Fibroblast of skin of right quadriceps (primary cell): ENCODE data around the gene TIMM21.

Experiments
- DNase-seq: peaks from one replicate; pipeline ENCODE4 v3.0.0-alpha.2; 2013

Gene TIMM21

GRCh38 chr18:74147779-74148542 is at the start of gene TIMM21, which contains the start of gene FBXO15:
TIMM21 (plus strand) TSS chr18:74148523; CDS start chr18:74148809, 286 bp downstream.
FBXO15 (minus strand) TSS chr18:74147834; CDS start chr18:74147785, 49 bp downstream.
- peak; percentile 97 for DNase-seq

DNA sequence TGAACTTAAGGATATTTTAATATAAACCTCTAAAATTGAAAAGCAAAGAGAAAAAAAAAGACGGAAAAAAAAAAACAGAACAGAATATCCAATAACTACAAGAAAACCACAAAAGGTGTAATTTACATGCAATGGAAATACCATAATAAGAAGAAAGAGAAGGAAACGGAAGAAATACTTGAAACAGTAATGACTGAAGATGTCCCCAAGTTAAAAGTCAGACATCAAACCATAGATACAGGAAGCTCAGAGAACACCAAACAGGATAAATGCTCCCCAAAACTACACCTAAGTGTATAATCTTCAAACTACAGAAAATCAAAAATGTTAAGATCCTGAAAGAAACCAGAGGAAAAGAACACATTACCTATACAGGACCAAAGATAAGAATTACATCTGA is 39.9 kb upstream of the TIMM21 start:
- no peak for DNase-seq

- DNase-seq: no peak
Observed at GRCh38 chr18:74110149-74110548, 38.2 kb upstream of the TIMM21 start.

DNA sequence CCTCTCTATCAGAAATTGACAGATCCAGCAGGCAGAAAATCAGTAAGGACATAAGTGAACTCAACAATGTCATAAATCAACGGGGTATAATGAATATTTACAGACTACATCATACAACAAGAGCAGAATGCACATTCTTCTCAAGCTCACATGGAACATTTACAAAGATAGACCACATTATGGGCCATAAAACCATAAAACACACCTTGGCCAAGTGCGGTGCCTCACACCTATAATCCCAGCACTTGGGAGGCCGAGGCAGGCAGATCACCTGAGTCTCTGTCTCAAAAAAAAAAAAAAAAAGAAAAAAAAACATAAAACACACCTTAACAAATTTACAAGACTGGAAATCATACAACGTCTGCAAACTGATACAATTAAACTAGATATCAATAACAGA is 37.3 kb upstream of the TIMM21 start:
- DNase-seq: no peak

DNA sequence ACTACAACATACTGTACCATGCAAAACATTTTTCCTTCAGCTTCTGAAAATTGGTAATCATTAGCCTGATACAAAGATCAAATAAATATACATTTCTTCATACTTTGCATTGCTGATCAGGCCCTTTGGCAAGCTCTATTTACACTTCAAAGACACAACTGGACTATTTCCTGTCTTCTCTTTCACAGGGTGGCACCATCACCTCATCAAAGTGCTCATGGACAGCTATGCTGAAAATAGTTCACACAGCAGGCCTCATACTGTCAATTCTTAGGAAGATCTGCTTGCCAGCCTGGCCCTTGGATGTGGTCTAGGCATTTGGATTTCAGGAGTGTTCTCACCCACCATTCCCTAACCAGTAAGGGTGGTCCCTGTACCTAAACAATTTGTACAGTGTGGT is 34.6 kb upstream of the TIMM21 start:
- no peak for DNase-seq

- peak; percentile 41 for DNase-seq
Observed at GRCh38 chr18:74114116-74114515, 34.2 kb upstream of the TIMM21 start.

DNA sequence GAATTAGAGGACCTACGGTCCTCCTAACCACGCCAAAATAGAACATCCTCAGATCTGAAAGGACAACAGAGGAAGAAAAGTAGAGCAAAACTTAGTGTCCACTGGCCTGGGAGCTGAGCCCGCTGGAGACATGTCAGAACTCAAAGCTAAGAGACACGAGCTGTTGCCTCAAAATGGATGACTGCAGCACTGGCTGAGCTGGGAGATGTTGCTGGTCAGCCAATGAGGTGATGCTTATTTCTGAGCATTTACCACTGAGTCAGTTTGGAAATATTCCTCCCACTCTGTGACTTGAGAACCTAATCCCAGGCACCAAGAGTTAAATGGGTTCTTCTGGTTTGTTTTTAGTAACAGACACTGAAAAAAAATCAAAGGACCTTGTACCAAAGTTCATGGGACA is 33.3 kb upstream of the TIMM21 start:
- DNase-seq: peak; percentile 50

DNA sequence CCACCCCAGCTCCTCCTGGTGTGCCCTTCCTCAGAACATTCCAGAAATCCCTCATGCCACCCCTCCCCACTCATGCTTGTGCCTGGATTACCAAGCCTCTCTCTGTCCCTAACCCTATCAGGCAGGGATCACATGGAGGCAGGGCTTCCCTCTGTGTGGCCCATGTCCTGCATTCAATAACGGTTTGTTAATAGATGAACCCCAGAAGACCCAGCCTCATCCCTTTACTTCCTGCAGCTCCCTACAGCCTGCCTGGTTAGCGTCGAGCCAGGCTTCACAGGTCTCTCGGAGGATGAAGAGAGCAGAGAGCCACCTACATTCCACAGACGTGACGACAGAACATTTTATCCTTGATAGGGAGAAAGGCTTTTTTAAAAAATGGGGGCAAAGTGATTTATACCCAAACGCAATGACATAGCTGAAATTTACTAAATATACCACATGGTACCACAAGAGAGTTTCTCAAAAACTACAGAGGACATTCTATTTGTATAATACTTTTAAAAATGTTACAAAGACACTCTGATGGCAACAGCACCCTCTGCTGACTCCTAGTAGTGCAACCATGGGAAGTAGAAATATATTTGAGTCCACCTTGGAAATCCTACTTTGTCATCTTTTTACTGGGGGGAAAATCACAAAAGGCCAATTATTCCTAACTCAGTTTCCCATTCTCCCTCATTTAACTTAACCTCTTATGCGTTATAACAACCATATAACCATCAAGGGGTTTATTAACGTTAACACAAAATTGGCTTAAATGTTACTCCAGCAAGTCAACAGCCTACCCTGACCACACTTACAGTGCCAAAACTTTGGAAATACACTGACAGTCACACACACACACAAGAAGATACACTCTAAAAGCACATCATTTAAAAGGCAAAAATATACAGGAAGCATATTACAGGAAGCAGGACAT is 31.4 kb upstream of the TIMM21 start:
- peak; percentile 46 for DNase-seq

GRCh38 chr18:74123200-74123599 is 25.1 kb upstream of the TIMM21 start:
- no peak for DNase-seq

DNA sequence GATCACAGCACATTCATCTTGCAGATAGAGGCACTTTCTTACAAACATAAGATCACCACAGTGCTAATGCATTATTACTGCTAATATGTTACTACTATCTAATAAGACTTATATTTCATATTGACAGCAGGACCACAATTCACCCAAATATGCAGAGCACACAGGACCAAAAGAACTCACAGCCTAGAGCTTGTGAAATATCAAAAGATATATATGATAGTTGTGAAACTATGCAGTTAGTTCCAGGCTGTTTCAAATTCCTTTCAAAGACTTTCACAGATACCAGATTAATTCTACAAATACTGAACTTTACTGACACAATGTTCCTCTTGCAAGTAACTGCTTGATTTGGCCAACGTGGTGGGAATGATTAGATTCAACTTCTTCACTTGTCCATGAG is 23.7 kb upstream of the TIMM21 start:
- peak; percentile 33 for DNase-seq

DNA sequence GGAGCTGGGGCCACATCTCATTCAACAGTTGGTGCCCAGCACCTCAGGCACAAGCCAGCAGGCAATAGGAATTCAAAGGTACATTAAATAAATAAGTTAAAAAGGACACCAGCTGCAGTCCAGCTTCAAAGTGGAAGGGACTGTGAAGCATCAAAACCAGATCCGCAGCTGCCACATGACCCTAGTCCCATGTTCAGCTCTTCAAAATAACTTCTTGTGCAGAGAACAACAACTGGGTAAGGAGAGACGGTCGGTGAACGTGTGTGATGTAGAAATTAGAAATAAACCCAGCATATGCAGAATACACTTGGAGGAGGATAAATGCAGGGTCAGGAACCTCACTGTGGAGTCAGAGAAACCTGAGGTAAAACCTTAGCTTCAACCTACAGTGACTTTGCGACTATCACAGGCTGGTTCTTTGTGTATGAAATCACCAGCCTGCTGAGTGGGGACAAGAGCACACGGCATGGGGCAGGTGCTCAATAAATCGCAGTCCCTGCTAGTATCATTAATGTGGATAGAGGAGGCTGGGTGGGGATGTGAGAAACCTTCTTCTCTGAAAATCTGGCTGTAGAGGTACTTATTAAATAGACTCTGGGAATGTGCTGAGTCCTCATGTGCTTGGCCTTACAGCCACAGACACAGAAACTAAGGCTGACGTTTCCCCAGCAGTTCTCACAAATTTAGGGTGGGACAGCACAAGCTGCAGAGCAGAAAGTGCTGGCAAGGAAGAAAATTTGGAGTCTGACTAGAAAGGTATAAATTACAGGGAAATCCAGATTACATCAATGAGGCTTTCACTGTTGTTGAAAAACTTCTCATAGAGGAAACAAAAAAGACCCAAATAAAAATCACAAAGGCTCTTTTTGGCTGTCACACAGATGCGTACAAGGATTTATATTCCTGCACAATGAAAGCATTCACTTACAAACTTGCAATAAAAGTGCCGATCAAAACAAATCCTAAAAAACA is 21.4 kb upstream of the TIMM21 start:
- no peak for DNase-seq

GRCh38 chr18:74128159-74128558 is 20.2 kb upstream of the TIMM21 start:
- no peak for DNase-seq

- DNase-seq: no peak
Observed at GRCh38 chr18:74131124-74131523, 17.2 kb upstream of the TIMM21 start.

- peak; percentile 26 for DNase-seq
Observed at GRCh38 chr18:74132201-74132600, 16.1 kb upstream of the TIMM21 start.

GRCh38 chr18:74137920-74138538 is 10.3 kb upstream of the TIMM21 start:
- no peak for DNase-seq

DNA sequence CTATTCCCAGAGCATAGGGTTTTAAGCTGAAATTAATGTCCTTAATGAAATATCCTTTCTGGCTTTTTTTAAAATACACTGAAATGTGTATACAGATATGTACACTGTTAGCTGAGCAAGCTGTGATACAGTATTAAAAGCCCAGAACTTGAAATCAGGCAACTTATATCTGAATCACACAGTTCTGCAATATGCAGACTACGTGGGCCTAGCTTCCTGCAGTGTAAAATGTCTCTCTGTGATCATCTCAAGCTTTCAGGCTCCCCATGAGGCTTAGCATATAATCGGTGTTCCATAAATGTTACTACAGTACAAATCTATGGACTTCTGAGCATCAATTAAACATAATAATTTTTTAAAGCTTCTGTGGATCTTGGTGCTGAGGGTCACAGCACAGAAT is 8.9 kb upstream of the TIMM21 start:
- no peak for DNase-seq

GRCh38 chr18:74139888-74140287 is 8.4 kb upstream of the TIMM21 start:
- peak; percentile 74 for DNase-seq

DNA sequence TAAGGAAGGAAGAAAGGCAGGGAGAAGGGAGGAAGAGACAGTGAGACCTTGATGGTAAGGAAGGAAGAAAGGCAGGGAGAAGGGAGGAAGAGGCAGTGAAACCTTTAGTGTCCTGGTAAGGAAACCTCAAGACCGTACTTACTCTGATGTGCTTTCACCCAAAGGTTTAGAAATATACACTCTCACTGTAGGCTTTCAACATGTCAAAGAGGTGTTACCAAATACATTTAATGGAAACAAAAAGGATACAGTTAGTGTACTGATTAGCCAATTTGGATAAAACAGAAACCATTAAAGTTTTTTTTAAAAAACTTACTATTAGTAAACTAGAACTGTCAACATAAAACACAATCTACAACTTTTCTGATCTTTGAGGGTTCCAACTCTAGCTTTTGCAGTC is 7.7 kb upstream of the TIMM21 start:
- no peak for DNase-seq

- DNase-seq: no peak
Observed at GRCh38 chr18:74141667-74142066, 6.7 kb upstream of the TIMM21 start.

- peak; percentile 34 for DNase-seq
Observed at GRCh38 chr18:74142252-74142651, 6.1 kb upstream of the TIMM21 start.

DNA sequence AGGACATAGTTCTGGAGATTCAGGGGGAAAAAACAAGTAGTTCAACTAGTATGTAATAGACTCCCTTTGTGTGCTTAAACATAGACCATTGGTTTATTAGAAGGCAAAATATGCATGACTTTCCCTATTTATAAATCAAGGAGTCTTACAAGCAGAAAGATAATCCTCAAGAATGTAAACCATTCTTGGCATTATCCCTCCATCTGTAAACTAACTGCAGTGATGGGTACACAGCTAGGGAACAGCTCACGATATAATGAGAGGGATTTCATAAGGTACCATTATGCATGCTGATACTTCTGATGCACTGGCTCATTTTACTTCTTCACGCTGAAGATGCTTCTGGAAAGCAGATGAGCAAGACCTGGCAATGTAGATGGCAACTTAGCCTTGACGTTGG is 1.6 kb upstream of the TIMM21 start:
- DNase-seq: peak; percentile 80

DNA sequence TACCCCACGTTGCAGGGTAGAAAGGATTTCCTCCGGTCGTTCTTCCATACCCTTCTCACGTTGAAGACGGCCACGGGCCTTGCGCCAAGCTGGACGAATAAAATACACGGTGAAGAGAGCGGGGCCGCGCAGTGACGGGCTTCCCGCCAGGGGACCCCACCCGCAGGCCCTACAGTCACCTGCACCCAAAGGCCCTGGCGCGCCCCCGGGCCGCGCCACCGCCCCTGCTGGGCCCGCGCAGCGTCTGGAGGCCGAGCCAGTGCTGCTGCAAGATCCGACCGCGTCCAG is 888 bp upstream of the TIMM21 start:
- no peak for DNase-seq
